Fibroblast of villous mesenchyme (primary cell): ENCODE measurements around the gene C1QTNF3. TPM values are rescaled to one million over a fixed set of nuclear protein-coding genes. Genes with fewer than 3 reads are reported as not detected.

Experiments used
- DNase-seq: peaks from one replicate; pipeline ENCODE4 v3.0.0-alpha.2; 2010; ENCODE audit warnings: low read depth
- H3K4me3 ChIP-seq: 2 replicates; pipeline ENCODE4 v1.5.1; 2011; ENCODE audit warnings: low read depth, mild to moderate bottlenecking, low read length
- CTCF ChIP-seq: IDR thresholded peaks from 2 replicates; pipeline ENCODE4 v1.5.1; 2012; ENCODE audit warnings: low read depth, mild to moderate bottlenecking, low read length; ENCODE audit not compliant: insufficient read depth
- total RNA-seq: library from RNA; depleted of rRNA; stranded (reverse); fragments of >200 nt; gene quantifications from 2 replicates; pipeline ENCODE4 v1.2.3, GENCODE V29; 2012

The C1QTNF3 gene
- total RNA-seq, 1 donor: 0.86 TPM

DNA sequence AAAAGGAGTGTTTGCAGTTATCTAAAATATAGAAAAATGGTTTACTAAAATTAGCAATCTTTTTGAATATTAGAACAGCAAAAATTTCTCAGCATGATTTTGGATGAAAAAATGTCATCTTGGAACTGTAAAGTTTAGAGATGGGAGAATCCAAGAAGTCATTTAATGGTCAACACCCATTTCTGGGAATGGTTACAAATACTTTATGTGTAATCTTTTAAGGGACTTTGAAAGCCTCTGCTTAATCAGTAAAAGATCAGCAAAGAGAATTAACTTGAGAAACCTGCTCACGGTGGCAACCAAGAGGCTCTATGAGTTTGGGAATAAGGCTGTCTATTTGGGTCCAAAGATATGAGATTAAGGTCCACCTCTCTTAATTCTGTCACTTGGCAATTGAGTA is 13.0 kb downstream of the C1QTNF3 start:
- no peak overlapping the region for H3K4me3 ChIP-seq
- DNase-seq: no peak
- TF ChIP-seq CTCF: no peak

- no peak for TF ChIP-seq CTCF
- no peak overlapping the region for H3K4me3 ChIP-seq
- DNase-seq: no peak
These were observed 14.7 kb downstream of the C1QTNF3 start for GRCh38 chr5:34028349-34028748.

GRCh38 chr5:34026089-34026761 is 16.8 kb downstream of the C1QTNF3 start:
- TF ChIP-seq CTCF: no peak
- DNase-seq: no peak
- H3K4me3 ChIP-seq: no peak overlapping the region

- TF ChIP-seq CTCF: no peak
- no peak overlapping the region for H3K4me3 ChIP-seq
These were observed 20.8 kb downstream of the C1QTNF3 start for GRCh38 chr5:34022121-34022705.

DNA sequence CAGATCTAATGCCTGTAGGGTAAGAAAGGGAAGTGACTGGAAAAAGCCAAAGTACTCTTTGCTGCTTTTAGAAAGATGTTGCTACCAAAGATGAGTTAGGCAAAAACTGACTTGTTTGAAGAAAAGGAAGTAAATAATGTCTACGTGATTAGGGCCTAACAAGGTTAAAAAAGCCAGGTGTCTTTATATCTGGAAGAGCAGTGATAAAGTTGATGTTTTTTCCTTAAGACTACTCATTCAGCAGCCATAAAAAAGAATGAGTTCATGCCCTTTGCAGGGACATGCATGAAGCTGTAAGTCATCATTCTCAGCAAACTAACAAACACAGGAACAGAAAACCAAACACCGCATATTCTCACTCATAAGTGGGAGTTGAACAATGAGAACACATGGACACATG is 21.7 kb downstream of the C1QTNF3 start:
- no peak overlapping the region for H3K4me3 ChIP-seq
- TF ChIP-seq CTCF: no peak
- no peak for DNase-seq

More at GRCh38 chr5:34022121-34022705, 20.8 kb downstream of the C1QTNF3 start:
- no peak for DNase-seq

DNA sequence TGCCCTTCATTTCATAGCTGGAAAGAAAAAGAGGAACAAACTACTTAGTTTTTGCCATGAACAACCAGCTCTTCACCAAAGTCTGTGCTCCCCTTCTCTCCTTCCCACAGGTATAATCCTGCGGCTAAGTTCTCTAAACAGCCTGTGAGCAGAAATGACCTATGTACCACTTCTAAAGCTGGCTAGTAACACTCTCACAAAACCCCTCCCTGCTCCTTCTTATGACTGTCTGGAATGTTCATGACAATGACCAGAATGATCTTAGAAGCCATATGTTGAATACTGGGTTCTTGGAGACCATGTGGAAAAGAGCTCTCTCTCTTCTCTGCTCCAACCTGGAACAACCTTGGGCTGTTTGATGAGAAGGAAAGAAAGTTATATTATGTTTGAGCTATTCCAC is 22.3 kb downstream of the C1QTNF3 start:
- DNase-seq: no peak
- no peak overlapping the region for H3K4me3 ChIP-seq
- TF ChIP-seq CTCF: no peak
